ENCODE measurements around the gene PLB1.
A peak's percentile ranks its signal among the peaks of the same experiment; 100 is the strongest.

The PLB1 gene

DNA sequence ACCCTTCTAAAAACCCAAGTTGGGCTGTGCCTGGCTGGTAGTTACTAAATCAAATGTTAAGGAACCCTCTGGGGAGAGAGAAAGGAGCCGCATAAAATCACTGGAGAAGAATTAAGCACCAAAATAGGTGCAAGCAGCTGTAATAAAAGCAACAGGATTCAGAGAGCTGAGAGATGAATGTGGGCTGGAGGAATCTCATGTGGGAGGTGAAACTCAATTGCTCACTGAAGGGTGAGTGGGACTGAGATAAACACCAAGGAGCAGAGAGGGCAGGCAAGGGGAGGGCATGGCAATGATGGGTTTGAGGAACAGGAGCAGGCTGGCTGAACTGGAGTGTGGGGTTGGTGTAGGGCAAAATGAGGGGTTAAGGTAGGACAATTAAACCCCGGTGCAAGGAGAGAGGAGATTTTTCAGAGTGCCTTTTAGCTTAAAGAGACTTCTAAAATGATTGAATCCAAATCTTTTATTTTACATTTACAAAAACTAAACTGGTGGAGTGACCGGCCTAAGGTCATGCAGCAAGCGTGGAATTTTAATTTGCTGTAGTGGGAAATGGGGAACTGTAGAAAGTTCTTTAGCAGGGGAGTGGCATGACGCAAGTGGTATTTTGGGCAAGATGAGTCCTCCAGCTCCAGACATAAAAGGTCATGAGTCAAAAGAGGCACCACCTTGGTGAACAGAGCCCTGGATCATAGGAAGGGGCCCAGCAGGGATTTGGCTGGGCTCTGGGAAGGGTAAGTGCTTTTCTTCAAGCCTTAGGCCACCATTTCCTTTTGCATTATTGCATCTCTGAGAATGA, 10.5 kb downstream of the PLB1 start:
- peak; percentile 26 to 31 for DNase-seq

DNA sequence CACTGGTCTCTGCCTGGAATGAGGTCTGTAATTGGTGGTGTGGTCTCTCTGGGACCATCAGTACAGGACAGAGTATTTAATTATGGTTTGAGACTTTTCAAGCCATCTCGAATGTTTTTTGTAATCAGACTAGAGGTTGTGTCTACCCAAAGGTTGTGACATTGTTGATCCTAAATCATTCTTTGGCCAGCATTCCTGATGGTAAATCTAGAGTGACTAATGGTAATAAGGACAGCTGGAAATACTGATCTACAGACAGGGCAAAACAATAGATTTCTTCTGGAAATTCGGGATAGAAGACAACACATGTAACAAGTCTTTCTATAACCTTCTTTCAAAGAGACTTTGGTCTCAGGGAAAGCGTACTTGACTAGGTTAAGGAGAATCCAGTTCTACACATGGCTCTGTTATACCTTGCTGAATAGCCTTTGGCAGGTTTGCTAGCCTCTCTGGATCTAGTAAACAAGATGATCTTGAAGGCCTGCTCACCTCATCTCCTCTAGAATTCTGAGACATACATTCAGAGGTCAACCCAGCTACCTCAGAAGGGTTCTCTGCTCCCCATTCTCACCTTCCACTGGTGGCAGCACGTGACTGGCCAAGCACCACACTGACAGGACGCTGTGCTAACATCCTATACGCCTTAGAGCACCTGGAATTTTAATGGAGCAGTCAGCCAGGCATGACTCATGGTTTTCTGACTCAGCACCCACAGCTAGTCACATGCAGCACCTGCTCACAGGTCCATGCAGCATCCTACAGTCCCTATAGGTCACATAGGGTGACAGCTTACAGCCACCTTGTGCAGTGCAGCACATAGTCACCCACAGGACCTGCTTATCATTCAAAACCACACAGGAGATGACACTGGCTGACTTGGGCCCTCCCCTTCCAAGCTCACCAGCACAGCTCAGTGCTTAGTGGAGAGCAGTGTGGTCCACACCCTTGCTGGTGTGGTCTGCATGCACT, 12.2 kb downstream of the PLB1 start:
- peak; percentile 41 to 53 for DNase-seq

DNA sequence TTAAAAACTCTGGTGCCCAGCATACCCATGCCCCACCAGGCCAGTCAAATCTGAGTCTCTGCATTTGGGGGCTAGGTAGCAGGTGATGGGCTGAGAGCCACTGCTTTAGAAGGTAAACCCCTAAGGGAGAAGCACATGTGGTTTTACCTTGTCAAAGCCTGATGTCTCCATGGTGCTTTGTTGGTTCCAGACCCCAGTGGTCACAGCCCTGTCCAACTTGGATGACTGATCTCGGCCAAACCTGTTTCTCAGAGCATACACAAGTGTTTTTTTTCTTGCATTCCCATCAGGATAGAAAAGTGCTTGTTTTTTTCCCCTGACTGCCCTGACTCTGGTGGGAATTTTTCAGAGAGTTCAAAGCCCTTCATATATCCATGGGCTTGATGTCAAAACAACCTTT, 13.5 kb downstream of the PLB1 start:
- no peak for DNase-seq

- DNase-seq: no peak
These were observed 14.3 kb downstream of the PLB1 start for GRCh38 chr2:28510184-28510583.

- DNase-seq: no peak
These were observed 16.2 kb downstream of the PLB1 start for GRCh38 chr2:28511871-28512606.

- no peak for DNase-seq
These were observed 16.7 kb downstream of the PLB1 start for GRCh38 chr2:28512607-28512965.

- no peak for DNase-seq
These were observed 17.2 kb downstream of the PLB1 start for GRCh38 chr2:28513097-28513496.

- no peak for DNase-seq
These were observed 19.4 kb downstream of the PLB1 start for GRCh38 chr2:28515176-28515751.

DNA sequence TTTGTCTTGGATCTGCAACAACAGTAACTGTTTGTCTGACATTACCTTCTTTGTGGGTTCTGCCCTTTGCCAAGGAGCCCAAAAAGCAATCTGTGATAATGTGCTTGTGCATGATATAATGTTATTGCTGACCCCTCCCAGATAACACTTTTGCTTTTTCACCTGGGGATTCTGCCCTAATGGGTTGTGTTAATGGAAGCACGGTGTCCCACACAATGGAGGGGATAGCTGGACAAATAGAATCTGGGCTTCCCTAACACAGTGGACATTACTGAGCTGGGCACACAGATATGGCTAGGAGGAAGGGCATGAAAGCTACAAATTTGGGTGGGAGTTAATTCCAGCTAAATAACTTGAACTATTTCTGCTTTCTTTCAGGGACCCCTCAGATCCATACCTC, 20.6 kb downstream of the PLB1 start:
- DNase-seq: no peak

DNA sequence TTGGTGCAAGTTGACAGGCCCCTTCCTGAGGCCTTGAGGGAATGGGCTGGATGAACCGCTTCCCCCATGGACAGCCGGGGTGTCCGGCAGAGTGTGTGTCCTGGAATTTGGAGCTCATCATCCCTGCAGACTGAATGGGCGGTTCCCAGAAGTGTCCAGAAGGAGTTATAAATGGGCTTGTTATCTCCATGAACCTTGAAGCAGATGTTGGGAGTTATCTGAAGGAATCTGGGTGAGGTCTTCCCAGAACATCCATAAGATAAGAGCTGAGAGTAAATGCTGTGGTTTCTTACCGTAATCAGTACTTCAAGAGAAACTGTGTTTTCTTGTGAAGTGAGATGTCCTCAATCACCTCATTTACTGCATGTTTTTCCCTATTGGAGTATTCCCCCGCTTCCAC, 21.1 kb downstream of the PLB1 start:
- DNase-seq: no peak

DNA sequence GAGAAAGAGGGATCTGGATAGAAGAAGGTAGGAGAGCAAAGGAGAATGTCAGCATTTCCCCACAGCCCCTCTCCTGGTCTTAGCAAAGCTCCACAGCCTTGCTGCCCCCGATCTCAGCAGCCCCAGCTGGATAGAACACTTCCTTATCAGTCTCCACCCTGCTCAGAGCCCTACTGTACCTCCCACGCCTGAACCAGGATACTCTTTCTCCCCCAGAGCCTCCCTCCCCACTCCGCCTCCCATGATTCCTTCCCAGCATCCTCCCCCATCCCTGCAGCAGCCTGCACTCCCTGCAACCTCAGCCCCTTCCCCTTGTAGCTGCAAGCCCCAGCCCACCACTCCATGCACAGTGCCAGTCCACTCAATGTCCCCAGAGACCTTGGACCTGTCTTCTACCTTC, 25.8 kb downstream of the PLB1 start:
- DNase-seq: no peak

- no peak for DNase-seq
These were observed 26.6 kb downstream of the PLB1 start for GRCh38 chr2:28522481-28522880.

DNA sequence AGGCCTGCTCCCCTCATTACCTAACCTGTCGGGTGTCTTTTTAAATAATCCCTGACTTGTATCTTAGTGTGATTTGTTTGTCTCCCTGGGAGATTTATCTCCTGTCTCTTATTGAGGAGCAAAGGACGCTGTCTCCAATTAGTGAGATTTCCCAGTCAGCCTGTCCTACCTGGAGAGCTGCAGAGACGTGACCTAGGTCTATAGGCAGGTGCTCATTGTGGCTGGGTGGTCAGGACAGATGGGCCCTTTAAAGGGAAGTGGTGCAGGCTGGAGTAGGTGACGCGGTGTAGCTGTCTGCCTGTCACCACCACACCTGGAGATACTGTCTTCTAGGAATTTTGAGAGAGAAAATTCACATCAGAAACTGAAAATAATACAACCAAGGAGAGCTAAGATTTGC, 28.0 kb downstream of the PLB1 start:
- no peak for DNase-seq

DNA sequence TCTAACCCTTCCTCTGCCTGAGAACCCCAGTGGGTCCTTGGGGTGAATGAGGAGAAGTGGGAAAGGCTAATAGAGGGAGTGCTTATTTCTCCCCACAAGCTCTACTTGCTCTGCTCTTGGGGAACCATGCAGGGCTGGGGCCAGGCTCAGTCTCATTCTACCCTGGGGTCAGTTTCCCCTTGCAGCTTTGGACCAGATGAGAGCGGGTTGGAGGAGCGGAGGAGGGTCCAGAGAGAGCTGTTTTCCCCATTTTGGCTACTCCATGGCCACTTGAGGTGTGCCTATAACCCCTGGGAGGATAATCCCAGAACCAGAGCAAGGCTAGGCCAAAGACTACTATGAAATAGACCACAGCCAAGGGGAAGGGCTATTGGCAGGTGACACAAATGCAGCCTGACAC, 29.6 kb downstream of the PLB1 start:
- DNase-seq: no peak

- DNase-seq: no peak
These were observed 30.8 kb downstream of the PLB1 start for GRCh38 chr2:28526527-28527132.

DNA sequence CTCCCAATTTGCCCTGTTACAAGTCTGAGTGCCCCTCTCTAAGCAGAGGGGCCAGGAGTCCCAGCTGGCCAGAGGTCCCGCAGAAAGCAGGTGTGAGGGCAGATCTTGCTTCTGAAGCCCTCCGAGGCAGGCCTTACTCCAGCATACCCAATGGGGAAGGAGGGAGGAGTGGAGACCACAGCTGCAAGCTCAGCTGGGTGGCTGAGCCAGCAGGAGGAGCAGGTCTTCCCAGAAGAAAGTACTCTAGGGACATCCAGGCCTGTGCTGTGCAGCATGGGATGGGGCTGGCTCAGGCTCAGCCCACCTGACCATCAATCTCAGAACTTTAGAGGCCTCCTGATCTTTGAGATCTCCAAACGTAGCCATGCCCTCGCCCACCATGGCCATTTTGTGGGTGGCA, 31.3 kb downstream of the PLB1 start:
- DNase-seq: no peak

GRCh38 chr2:28528206-28528605, 32.3 kb downstream of the PLB1 start:
- no peak for DNase-seq

DNA sequence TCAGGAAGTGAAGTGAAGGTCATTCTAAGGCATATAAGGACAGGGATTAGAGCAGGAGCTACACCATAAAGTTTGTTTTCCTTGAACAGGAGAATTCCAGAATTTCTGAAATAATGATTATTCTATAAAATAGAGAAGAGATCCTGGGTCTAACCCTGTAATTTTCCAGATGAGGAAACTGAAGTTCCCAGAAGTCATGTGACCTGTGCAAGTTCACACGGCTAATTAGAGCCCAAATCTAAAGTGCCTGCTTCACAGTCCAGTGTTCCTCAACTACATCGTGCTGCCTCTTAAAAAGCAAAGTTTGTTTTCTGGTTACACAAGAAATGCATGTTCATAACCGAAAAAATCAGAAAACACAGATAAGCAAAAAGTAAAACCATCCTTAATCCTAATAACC, 34.9 kb downstream of the PLB1 start:
- no peak for DNase-seq

DNA sequence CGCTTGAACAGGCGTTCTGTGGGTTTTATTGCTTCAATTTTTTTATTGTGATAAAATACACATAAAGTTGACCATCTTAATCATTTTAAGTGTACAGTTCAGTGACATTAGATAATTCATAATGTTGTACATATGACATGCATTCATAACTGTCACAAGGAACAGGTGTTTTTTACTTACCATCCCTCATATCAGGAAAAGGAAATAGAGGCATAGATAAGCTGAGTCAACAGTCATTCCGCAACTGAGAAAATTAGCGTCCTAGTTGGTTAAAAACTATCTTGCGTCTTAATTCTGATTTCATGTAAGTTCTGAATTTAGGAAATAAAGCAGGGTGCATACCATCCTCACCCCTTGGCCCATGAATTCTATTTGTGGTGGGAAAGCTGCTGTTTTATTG, 36.5 kb downstream of the PLB1 start:
- DNase-seq: no peak

DNA sequence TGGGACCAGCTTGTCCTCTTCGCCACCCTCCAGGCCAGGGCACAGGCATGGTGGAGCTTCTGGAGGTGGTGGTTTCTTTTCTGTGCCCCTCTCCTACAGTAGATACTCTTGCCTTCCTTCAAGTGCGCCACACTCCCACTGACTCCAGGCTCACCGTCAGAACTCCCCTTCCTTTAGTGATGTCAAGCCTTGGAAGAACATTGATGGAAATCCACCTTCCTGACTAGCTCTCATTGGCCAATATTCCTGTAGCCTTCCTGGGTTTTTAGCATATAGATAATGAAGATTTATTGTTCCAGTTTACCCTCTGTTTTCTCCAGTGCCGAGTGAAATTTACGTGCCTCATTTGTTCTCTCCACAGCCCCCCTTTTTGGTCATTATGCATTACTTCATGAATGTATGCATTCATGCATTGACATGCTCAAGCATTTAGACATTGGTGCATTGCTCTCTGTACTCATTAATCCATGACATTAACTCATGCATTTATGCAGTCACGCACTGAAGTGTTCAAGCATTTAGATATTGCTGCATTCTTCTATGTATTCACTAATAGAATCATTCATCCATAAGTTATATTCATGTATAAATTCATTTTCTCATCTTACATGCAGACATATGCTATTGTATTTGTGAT, 37.3 kb downstream of the PLB1 start:
- no peak for DNase-seq

GRCh38 chr2:28534817-28535216, 39.0 kb downstream of the PLB1 start:
- no peak for DNase-seq

GRCh38 chr2:28538134-28538533, 42.3 kb downstream of the PLB1 start:
- no peak for DNase-seq

Data from activated T-cell treated with anti-CD3 and anti-CD28 coated beads, Interleukin-2, amount 50 U/mL, for 48 hours (primary cell).